NCI-H345 treated with DMSO at 0.1 percent for 48 hours (cell line): ENCODE results near the gene BCS1L.
A peak's percentile ranks its signal among the peaks of the same experiment; 100 is the strongest.

Experiments used
- DNase-seq: peaks from one replicate; lab custom pipeline; 2025; ENCODE audit not compliant: unreplicated experiment; lab: John Stamatoyannopoulos, UW

The BCS1L gene

GRCh38 chr2:218659258-218659987 is at the start of gene BCS1L, which contains the start of gene ZNF142:
Gene BCS1L, plus strand, starts transcription at chr2:218659683. Its CDS starts 1,305 bp downstream, at chr2:218660988.
Gene ZNF142, minus strand, starts transcription at chr2:218659623. Its CDS starts 3,194 bp downstream, at chr2:218656429.
- DNase-seq, result peak; percentile 80

GRCh38 chr2:218615868-218616315 is 43.6 kb upstream of the BCS1L start:
- no peak for DNase-seq

GRCh38 chr2:218618102-218618860 is 41.2 kb upstream of the BCS1L start:
- DNase-seq, result no peak

- no peak for DNase-seq
Observed at GRCh38 chr2:218621007-218621406, 38.5 kb upstream of the BCS1L start.

- no peak for DNase-seq
Observed at GRCh38 chr2:218622606-218623365, 36.7 kb upstream of the BCS1L start.

GRCh38 chr2:218623366-218623705 is 36.1 kb upstream of the BCS1L start:
- DNase-seq, result no peak

GRCh38 chr2:218626369-218626768 is 33.1 kb upstream of the BCS1L start:
- no peak for DNase-seq

GRCh38 chr2:218627939-218628338 is 31.5 kb upstream of the BCS1L start:
- no peak for DNase-seq

GRCh38 chr2:218631837-218632236 is 27.6 kb upstream of the BCS1L start:
- no peak for DNase-seq

- DNase-seq, result no peak
Observed at GRCh38 chr2:218635719-218636118, 23.8 kb upstream of the BCS1L start.

- DNase-seq, result no peak
Observed at GRCh38 chr2:218638372-218638771, 21.1 kb upstream of the BCS1L start.

GRCh38 chr2:218642121-218642656 is 17.3 kb upstream of the BCS1L start:
- DNase-seq, result no peak

- DNase-seq, result no peak
Observed at GRCh38 chr2:218642786-218643185, 16.7 kb upstream of the BCS1L start.

GRCh38 chr2:218643751-218644310 is 15.7 kb upstream of the BCS1L start:
- no peak for DNase-seq

GRCh38 chr2:218644721-218645120 is 14.8 kb upstream of the BCS1L start:
- no peak for DNase-seq

- DNase-seq, result no peak
Observed at GRCh38 chr2:218645126-218645525, 14.4 kb upstream of the BCS1L start.

GRCh38 chr2:218648088-218648786 is 11.2 kb upstream of the BCS1L start:
- peak; percentile 1 for DNase-seq

- DNase-seq, result no peak
Observed at GRCh38 chr2:218648787-218649100, 10.7 kb upstream of the BCS1L start.

GRCh38 chr2:218655751-218656150 is 3.7 kb upstream of the BCS1L start:
- DNase-seq, result no peak

GRCh38 chr2:218658671-218659257 is 719 bp upstream of the BCS1L start:
- DNase-seq, result no peak
